ENCODE measurements around the gene FAM200C. TPM values are rescaled to one million over a fixed set of nuclear protein-coding genes. Genes with fewer than 3 reads are reported as not detected.

The FAM200C gene
- total RNA-seq, 4 donors from 2014 or later: 0.87 to 3.2 (median 1.8) TPM

GRCh38 chr5:160398806-160399205 is 1.0 kb downstream of the FAM200C start:
- peaks cover 3 to 37% (median 3%) of the 10 kb centered on the region in 3 donors for H3K4me1 ChIP-seq
- DNase-seq: no peak
- H3K27me3 ChIP-seq: no peaks in the 10 kb centered on the region
- peak overlapping the region; percentile 54 to 86 (median 67) for H3K4me3 ChIP-seq
- 33 to 34% methylated on average over 4 of the region's 4 CpGs for WGBS, 2 donors
- intact Hi-C loops (cut with DNase I): no loop called here
- TF ChIP-seq CTCF (IDR thresholded peaks at IDR 0.05): no peak
- TF ChIP-seq POLR2A (IDR thresholded peaks at IDR 0.05): no peak
- H3K9me3 ChIP-seq: no peaks in the 10 kb centered on the region
- H3K36me3 ChIP-seq: peaks cover 0 to 26% (median 11%) of the 10 kb centered on the region in 3 donors
- H3K27ac ChIP-seq: peak overlapping the region in 2 of 4 donors; percentile 89 to 93

GRCh38 chr5:160397492-160397891 is 2.4 kb downstream of the FAM200C start:
- TF ChIP-seq CTCF (IDR thresholded peaks at IDR 0.05): no peak
- no peak for TF ChIP-seq POLR2A (IDR thresholded peaks at IDR 0.05)
- peaks cover 0 to 13% (median 3%) of the 10 kb centered on the region in 3 donors for H3K36me3 ChIP-seq
- no peak overlapping the region for H3K27ac ChIP-seq
- H3K9me3 ChIP-seq: no peaks in the 10 kb centered on the region
- peaks cover 3 to 46% (median 3%) of the 10 kb centered on the region in 3 donors for H3K4me1 ChIP-seq
- 93 to 96% methylated on average over 1 of the region's 1 CpG for WGBS, 2 donors
- no peak for DNase-seq
- H3K27me3 ChIP-seq: no peaks in the 10 kb centered on the region
- intact Hi-C loops (cut with DNase I): no loop called here
- H3K4me3 ChIP-seq: no peak overlapping the region

- H3K4me1 ChIP-seq: peaks cover 3 to 41% (median 3%) of the 10 kb centered on the region in 3 donors
- 84 to 99% methylated on average over 7 of the region's 7 CpGs for WGBS, 2 donors
- intact Hi-C loops (cut with DNase I): no loop called here
Measured at GRCh38 chr5:160395111-160395510, 4.7 kb downstream of the FAM200C start.

DNA sequence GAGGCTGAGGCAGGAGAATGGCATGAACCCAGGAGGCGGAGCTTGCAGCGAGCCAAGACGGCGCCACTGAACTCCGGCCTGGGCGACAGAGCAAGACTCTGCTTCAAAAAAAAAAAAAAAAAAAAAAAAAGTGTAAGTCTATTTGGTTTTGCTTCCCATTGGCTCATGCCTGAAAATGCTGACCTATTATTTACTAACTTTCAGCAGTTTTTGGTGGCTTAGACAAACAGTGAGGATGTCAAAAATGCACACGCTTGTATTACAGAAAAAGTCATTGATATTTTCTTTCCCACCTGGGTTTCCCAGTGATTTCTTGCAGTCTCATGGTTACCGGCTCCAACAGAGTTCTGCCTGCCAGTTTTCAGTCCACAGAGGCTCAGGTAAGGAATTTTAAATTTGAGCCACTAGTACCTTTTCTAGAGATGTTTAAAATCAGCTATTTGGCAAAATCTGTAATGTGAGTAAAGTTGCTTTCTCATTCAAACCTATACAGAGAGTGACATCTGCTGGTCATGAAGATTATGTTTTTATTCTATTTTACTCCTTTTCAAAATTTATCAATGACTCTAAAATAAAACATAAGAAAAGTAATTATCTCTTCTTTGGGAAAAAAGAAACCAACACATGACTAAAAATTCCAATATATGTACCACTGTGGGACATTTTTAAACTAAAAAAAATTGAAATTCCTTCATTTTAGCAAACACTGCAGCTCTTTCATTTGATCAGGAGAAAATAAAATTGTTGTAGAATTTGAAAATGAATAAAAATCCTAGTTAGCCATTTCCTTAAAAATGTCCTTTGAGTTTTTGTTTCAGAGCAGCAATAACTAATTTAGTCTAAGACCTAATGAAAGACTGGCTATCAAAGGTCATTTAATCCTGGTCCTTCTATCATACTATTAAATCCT is 8.8 kb downstream of the FAM200C start:
- Histone ChIP-seq H3K36me3 (no peaks in the 10 kb centered on the region), H3K27ac (no peak overlapping the region), H3K27me3 (no peaks in the 10 kb centered on the region), H3K4me3 (no peak overlapping the region), H3K4me1 (peaks cover 0 to 11% (median 0%) of the 10 kb centered on the region in 3 donors), H3K9me3 (peaks cover 0 to 13% (median 12%) of the 10 kb centered on the region in 3 donors)
- WGBS, 2 donors: 71 to 73% methylated on average over 5 to 8 of the region's 8 CpGs
- intact Hi-C loops (cut with DNase I): no loop called here
- no peak for DNase-seq
- TF ChIP-seq CTCF (IDR thresholded peaks at IDR 0.05) (peak; percentile 21 to 57 (median 36)), POLR2A (IDR thresholded peaks at IDR 0.05) (no peak)

More at GRCh38 chr5:160395111-160395510, 4.7 kb downstream of the FAM200C start:
- no peak for TF ChIP-seq POLR2A (IDR thresholded peaks at IDR 0.05)
- no peak for TF ChIP-seq CTCF (IDR thresholded peaks at IDR 0.05)
- DNase-seq: no peak
- no peaks in the 10 kb centered on the region for H3K36me3 ChIP-seq
- no peak overlapping the region for H3K27ac ChIP-seq
- no peaks in the 10 kb centered on the region for H3K9me3 ChIP-seq
- no peak overlapping the region for H3K4me3 ChIP-seq
- no peaks in the 10 kb centered on the region for H3K27me3 ChIP-seq

DNA sequence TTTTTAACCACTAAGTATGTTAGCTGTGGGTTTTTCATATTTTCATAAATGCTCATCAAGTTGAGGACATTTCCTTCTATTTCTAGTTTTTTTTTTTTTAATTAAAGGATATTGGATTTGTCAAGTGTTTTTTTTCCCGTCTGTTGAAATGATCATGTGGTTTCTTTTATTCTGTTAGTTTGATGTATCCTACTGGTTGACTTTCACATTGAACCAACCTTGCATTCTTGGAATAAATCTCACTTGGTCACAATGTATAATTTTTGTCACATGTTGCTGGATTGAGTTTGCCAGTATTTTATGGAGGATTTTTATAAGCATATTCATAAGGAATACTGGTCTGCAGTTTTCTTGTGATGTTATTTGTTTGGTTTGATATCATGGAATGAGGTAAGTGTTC is 12.4 kb downstream of the FAM200C start:
- H3K27me3 ChIP-seq: no peaks in the 10 kb centered on the region
- intact Hi-C loops (cut with DNase I): no loop called here
- H3K36me3 ChIP-seq: no peaks in the 10 kb centered on the region
- H3K4me1 ChIP-seq: no peaks in the 10 kb centered on the region
- H3K9me3 ChIP-seq: peaks cover 0 to 13% (median 12%) of the 10 kb centered on the region in 3 donors
- H3K27ac ChIP-seq: no peak overlapping the region
- no peak for TF ChIP-seq POLR2A (IDR thresholded peaks at IDR 0.05)
- no peak for TF ChIP-seq CTCF (IDR thresholded peaks at IDR 0.05)
- 90 to 95% methylated on average over 1 of the region's 1 CpG for WGBS, 2 donors
- no peak overlapping the region for H3K4me3 ChIP-seq
- DNase-seq: no peak

Measured in esophagus squamous epithelium (tissue), 5 donors.